Activated CD4-positive, alpha-beta T cell treated with anti-CD3 and anti-CD28 coated beads for 4 hours (primary cell): Measurements from ENCODE around the gene RSU1.

Experiments used
- DNase-seq, 2 donors: peaks; one replicate each; pipeline ENCODE4 v3.0.0-alpha.2; 2020

Gene RSU1

GRCh38 chr10:16592378-16592777 is 224.8 kb downstream of the RSU1 start:
- DNase-seq = no peak

DNA sequence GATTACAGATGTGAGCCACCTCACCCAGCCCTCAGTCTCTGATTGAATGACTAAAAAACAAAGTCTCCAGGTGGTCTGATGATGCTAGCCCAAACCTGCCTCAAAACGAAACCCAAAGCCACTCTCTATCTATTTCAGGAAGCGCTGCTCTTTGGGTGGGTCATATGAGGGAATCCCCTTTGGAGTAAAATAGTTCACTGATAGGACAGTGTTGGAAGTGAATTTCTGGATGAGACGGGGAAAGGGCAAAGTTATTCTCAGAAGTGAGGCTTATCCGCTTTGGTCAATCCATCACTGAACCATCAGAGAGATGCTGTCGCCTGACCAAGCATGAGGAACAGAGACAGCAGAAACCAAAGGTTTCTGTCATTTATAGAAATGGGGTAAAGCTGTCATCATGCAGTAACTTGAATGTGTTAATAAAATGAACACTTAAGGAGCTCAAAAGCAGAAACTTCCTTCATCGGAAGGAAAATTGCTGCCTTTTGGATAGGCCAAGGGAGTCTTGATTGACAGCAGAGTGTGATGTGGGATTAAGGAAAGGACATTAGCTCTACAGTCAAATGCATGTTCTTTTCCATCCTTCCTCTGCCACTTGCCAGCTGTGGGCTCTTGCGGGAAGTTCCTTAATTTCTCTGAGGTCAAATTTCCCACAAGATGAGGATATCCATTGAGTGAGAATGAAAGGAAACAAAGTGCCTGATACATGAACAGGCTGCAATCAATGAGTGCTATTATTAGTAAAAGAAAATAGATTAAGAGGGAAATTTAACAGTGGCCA is 230.7 kb downstream of the RSU1 start:
- DNase-seq = no peak

- no peak for DNase-seq
Measured at GRCh38 chr10:16585103-16585502, 232.1 kb downstream of the RSU1 start.

GRCh38 chr10:16583382-16583781 is 233.8 kb downstream of the RSU1 start:
- DNase-seq = no peak

DNA sequence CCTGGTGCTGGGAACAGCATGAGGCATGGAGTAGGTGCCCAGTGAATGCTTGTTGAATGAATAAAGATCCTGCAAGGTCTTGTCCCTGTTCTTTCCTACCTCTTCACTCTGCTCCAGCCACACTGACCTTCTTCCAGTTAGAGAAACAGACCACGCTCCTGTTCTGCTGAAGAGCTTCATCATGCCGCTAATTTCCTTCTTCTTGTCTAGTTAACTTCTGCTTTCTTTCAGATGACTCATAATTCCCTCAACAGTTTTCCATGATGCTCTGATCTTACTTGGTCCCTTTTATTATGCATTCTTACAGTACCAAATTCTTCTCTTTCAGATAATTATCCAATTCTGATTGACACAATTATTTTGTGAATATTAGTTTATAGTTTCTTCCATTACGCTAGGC is 236.0 kb downstream of the RSU1 start:
- no peak for DNase-seq

GRCh38 chr10:16570731-16571130 is 246.5 kb downstream of the RSU1 start:
- DNase-seq = no peak

DNA sequence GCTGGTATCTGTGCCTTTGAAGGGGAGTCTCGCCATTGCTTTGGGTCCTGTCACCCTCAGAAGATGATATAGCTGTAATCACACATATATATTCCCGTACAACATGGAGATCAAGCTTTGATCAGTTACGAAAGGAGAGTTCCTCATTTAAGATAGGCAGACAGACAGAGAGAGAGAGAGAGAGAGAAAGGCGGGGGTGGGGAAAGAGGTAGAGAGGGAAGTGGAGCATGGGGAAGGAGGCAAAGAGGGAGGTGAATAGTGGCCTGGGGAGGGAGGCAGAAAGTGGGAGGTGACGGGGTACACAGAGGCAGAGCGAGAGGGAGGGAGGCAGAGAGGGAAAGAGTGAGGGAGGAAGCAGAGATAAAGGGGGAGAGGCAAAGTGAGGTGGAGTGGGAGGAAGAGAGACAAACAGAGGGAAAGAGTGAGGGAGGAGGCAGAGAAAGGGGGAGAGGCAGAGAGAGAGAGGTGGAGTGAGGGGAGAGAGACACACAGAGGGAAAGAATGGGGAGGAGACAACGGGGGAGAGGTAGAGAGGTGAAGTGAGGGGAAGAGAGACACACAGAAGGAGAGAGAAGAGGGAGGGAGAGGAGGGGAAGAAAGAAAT is 250.9 kb downstream of the RSU1 start:
- no peak for DNase-seq

DNA sequence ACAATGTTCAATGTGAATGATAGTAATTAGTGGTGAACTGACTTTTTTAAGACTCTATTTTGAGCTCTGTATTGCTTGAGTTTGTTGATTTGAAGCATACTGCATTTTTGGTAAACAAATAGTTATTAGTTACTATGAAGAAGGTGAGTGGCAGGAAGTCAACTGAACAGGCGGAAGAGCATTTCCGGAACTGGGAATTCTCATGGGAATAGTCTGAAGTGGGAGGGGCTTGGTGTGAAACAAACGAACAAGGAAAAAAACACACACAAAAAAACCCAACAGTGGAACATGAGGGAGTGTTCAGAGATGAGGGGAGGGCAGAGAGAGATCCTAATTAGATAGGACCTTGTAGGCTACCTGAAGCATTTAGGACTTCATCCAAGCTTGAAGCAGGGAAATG is 251.6 kb downstream of the RSU1 start:
- no peak for DNase-seq

GRCh38 chr10:16562891-16563290 is 254.3 kb downstream of the RSU1 start:
- DNase-seq = no peak

DNA sequence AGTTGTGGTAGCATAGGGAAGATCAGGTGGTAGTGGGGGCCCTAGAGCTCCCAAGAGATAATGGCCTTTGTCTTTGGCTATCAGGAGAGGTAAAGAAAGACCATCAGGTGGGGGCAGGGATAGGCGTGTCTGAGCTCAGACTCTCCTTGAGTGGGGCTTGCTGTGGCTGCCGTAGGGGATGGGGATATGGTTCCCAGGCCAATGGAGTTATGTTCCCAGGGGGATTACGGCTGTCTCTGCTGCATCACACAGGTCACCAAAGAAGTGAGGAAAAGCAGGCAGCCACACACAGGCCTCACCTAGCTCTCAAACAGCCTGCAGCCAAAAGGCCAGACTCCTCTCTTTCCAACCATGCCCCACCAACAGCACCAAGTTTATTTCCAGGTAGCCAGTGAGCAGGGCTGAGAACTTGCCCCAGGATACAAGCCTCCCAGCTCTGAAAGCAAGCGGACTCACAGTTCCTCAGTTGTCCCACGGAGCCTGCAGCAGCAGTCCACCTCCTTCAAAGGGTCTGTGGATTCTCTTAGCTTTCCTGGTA is 257.9 kb downstream of the RSU1 start:
- DNase-seq = no peak

DNA sequence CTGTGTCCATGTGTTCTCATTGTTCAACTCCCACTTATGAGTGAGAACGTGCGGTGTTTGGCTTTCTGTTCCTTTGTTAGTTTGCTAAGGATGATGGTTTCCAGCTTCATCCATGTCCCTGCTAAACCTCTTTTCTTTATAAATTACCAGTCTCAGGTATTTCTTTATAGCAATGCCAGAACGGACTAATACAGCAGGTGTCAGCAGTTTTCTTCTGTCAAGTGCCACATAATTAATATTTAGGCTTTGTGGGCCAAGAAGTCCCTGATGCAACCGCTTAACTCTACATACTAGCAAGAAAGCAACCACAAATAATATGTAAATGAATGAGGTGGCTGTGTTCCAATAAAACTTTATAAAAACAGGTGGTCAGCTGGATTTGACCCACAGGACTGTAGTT is 269.3 kb downstream of the RSU1 start:
- no peak for DNase-seq

GRCh38 chr10:16545116-16545736 is 272.0 kb downstream of the RSU1 start:
- no peak for DNase-seq

GRCh38 chr10:16544591-16544990 is 272.6 kb downstream of the RSU1 start:
- DNase-seq = no peak

DNA sequence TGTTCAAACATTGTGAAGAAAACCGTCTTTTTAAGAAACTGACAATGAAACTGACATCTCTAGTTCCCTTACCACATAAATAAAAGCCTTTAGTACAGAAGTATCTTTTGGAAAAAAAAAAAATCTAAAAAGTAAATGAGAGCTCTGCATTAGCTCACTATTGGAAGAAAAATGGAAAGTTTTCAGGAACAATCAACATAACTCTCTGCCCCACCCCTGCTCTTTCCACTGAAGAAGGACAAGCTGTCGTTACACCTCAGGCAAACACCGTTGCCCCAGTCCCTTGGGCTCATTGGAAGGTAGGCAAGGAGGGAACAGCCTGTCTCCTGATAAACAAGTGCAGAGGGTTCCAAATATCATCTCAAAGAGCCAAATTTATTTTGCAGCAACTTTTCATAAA is 273.1 kb downstream of the RSU1 start:
- no peak for DNase-seq
